GM19324 (cell line): ENCODE data around the gene SNX20.

Source experiments
- ATAC-seq: cut with Tn5 transposase; IDR thresholded peaks from one replicate; pipeline ENCODE4 v1.9.1; 2021; ENCODE audit warnings: mild to moderate bottlenecking, moderate library complexity; ENCODE audit not compliant: unreplicated experiment, low FRiP score

The SNX20 gene

GRCh38 chr16:50705436-50706110, 24.5 kb upstream of the SNX20 start:
- no peak for ATAC-seq

- no peak for ATAC-seq
These were observed 23.1 kb upstream of the SNX20 start for GRCh38 chr16:50704245-50704644.

- ATAC-seq: no peak
These were observed 21.6 kb upstream of the SNX20 start for GRCh38 chr16:50702725-50703124.

GRCh38 chr16:50699326-50700159, 18.4 kb upstream of the SNX20 start:
- no peak for ATAC-seq

DNA sequence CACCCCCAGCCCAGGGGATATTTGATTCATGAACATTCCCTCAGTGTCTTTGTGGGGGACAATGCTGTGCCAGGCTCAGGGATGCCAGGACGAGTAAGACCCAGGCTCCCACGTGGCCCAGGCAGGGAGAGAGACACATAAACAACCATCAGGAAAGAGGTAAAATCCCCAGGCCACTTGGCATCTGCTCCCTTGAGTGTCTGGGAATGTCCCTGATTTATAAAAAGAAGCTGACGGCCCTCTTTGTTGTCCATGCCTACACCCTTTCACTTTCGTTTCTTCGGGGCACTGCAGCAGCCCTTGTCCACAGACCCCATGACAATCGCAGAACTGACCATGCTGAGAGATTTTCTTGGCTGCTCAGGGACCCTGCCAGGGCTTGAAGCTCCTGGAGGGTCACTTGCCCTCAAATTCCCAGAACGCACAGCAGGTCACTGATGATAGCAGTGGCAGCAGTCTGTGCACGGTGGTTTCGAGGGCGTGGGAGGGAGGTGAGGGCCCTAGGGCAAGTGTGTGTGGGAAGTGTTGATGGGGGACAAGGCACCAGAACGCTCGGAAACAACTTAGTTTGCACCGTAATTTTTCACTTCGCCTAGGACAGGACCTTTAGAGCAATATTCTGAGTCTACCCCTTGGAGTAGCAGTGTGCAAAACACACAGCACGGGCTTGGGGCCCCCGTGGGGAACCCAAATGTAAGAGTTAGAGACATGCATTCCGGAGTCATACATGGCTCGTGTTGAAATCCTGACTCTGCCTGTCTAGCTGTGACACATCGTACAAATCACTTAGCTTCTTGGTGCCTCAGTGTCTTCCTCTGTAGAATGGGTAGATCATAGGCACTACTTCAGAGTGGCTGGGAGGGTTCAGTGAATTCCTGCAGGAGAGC, 17.0 kb upstream of the SNX20 start:
- peak; percentile 31 for ATAC-seq

DNA sequence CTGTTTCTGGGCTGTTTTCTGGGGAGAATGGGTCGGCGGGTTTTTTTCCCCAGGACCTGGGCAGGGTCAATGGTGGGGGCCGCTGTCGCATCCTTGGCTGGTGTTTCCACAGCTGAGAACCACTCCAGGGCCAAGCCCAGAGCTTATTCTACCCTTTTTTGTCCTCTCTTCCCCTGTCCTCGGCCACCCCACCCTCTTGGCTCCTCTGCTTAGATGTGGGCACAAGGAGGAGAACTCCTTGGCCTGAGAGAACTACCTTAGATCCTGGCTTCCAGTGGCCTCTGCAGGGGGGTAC, 16.3 kb upstream of the SNX20 start:
- ATAC-seq: no peak

GRCh38 chr16:50696575-50697420, 15.7 kb upstream of the SNX20 start:
- ATAC-seq: peak; percentile 63

DNA sequence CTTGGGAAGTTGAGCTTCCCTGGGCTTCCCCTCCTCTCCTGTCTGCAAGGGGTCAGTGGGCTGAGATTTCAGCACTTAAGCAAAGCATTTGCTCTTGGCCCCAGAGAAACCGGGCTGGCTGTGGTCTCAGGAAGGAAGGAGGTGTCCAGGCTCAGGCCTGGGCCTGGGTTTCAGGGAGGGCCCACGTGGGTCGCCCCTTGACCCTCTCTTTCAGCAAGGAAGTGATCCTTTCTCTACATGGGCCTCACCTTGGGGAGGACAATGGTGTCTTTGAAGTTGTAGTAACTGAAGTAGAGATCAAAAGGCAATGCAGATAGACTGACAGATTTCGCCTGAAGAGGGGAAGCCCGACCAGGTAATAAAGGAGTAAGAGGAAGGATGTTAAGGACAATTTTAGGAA, 15.0 kb upstream of the SNX20 start:
- ATAC-seq: no peak

- no peak for ATAC-seq
These were observed 14.2 kb upstream of the SNX20 start for GRCh38 chr16:50695017-50696000.

DNA sequence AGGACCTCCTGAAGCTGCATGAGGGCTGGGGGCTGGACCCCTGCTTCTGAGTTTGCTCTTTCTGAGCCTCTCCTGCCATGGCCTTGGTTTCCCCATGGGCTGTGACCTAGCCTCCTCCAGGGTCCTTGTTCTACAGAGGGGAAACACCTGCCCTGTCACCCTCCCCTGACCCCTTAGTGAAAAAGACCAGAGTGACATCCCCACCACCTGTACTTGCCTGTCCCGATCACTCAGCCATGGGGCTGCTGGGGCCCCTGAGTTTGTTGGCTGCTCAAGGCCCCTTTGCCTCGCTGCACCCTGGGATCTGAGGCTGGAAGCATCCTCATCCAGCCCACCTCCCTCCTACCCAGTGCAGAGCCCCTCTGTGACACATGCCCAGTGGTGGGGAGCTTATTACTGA, 13.1 kb upstream of the SNX20 start:
- no peak for ATAC-seq

GRCh38 chr16:50692999-50693781, 12.1 kb upstream of the SNX20 start, which contains the start of gene NOD2:
Gene NOD2, plus strand, starts transcription at chr16:50693606. Its CDS starts 5,890 bp downstream, at chr16:50699496.
- no peak for ATAC-seq

GRCh38 chr16:50692644-50692998, 11.5 kb upstream of the SNX20 start:
- no peak for ATAC-seq

DNA sequence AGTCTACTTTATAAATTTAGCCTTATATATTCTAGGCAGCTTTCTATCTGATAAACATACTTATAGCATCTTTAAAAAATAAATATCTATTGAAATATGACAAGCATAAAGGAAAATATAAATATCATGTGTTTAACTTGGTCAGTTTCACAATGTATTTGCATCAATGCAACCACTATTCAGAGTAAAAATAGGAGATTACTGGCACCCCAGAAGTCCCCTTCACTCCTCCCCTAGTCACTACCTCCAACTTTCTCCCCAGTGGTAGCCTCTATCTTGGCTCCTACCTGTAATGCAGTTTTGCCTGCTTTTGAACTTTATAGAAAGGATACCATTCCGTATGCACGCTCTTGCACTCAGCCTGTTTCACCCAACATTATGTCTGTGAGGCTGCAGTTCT, 9.1 kb upstream of the SNX20 start:
- ATAC-seq: no peak

GRCh38 chr16:50688867-50689266, 7.8 kb upstream of the SNX20 start:
- ATAC-seq: no peak

DNA sequence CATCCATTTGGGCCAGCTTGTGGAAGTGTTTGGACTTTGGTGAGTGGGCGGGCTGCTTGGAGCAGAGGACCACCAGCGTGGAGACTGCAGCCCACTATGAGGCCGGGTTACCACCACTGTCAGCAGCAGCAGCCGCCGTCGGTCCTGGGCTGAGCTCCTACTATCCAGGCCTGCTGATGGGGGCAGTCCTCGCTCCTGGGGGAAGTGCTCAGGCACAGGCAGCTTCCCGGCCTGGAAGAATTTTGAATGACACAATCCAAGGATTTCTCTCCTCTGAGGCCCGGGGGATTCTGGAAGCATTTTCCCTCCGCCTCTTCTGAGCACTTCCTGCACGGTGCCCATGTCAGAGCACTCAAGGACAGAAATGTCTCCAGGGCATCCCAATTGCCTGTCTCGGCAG, 7.0 kb upstream of the SNX20 start:
- ATAC-seq: no peak

GRCh38 chr16:50685462-50686063, 4.5 kb upstream of the SNX20 start:
- no peak for ATAC-seq

DNA sequence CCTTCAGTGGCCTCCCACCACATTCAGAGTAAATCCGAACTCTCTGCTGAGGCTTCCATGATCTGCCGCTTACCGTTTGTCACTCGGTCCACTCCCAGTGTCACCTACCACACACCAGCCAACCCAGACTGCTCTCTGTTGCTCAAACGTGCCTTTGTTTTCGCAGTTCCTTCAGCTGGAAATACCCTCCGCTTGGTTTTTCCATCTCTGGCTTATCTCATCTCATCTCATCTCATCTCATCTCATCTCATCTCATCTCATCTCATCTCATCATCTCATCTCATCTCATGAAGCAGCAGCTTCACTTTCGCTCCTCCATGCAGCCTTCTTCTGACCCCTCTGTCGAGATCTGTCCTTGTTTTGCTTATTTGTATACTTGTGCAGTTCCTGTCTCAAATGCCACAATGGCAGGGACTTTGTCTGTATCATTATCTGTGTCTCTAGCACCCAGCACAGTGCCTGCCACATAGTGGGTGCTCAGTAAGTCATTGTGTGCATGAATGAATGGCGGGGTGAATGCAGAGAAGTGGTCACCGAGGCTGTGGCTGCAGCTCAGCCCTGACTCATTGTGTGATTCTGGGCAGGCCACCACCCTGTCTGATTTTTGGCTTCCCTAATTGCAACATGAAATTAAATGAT, 3.8 kb upstream of the SNX20 start:
- no peak for ATAC-seq
